ENCODE results near the gene RDX. TPM values are rescaled to one million over a fixed set of nuclear protein-coding genes. Genes with fewer than 3 reads are reported as not detected.

Gene RDX
- total RNA-seq, 1 experiment from 2014 or later: 132 TPM

DNA sequence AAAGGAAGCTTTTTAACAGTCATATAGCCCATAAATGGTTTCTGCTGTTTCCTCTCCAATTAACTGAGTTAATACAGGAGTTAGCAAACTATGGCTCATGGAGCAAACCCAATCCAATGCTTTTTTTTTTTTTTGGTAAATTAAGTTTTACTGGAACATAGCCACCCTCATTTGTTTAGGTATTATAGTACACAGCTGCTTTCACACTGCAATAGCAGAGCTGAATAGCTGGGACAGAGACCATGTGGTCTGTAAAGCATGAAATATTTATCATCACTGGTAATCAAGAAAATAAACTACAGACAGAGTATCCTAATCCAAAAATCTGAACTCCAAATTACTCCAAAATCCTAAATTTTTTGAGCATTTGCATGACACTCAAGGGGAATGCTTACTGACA is 53.7 kb downstream of the RDX start:
- intact Hi-C loops (cut with micrococcal nuclease): no loop called here
- no TSS peak for BruUV-seq (replicated peaks)
- Mint-ChIP-seq H3K4me1 (ENCODE audit: insufficient read depth, unreplicated experiment) (peaks cover 4% of the 10 kb centered on the region), H3K27ac (ENCODE audit: low read depth, unreplicated experiment) (no peak overlapping the region), H3K27me3 (ENCODE audit: insufficient read depth, unreplicated experiment) (no peaks in the 10 kb centered on the region), H3K36me3 (ENCODE audit: insufficient read depth, unreplicated experiment) (peaks cover 58% of the 10 kb centered on the region), H3K4me3 (ENCODE audit: unreplicated experiment) (no peak overlapping the region), H3K9me3 (ENCODE audit: unreplicated experiment) (no peaks in the 10 kb centered on the region)
- ChIA-PET CTCF (interaction anchor here (0.7 kb wide), 1 partner anchor 37 kb away, joined by 4 read pairs; no protein-coding TSS in a partner anchor), POLR2A (interaction anchor here (0.6 to 1.4 kb wide), 4 partner anchors 14 to 1204 kb away, joined by 3 to 4 read pairs (median 4); no protein-coding TSS in a partner anchor)
- DNase-seq (ENCODE audit: unreplicated experiment): no peak
- TF ChIP-seq, protein P1, sequence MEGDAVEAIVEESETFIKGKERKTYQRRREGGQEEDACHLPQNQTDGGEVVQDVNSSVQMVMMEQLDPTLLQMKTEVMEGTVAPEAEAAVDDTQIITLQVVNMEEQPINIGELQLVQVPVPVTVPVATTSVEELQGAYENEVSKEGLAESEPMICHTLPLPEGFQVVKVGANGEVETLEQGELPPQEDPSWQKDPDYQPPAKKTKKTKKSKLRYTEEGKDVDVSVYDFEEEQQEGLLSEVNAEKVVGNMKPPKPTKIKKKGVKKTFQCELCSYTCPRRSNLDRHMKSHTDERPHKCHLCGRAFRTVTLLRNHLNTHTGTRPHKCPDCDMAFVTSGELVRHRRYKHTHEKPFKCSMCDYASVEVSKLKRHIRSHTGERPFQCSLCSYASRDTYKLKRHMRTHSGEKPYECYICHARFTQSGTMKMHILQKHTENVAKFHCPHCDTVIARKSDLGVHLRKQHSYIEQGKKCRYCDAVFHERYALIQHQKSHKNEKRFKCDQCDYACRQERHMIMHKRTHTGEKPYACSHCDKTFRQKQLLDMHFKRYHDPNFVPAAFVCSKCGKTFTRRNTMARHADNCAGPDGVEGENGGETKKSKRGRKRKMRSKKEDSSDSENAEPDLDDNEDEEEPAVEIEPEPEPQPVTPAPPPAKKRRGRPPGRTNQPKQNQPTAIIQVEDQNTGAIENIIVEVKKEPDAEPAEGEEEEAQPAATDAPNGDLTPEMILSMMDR (IDR thresholded peaks at IDR 0.05; ENCODE audit: unreplicated experiment): no peak

DNA sequence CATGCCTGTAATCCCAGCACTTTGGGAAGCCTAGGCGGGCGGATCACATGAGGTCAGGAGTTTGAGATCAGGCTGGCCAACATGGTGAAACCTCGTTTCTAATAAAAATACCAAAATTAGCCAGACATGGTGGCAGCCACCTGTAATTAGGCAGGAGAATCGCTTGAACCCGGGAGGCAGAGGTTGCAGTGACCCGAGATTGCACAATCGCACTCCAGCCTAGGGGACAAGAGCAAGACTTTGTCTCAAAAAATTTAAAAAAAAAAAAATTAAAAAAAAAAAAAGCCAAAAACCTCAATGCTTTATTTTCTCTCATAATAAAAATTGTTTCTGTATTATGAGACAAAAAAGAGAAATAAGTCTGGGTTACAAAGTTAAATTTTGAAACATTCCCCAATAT is 54.2 kb downstream of the RDX start:
- no TSS peak for BruUV-seq (replicated peaks)
- ChIA-PET POLR2A (interaction anchor here (0.6 to 0.8 kb wide), 3 partner anchors 17 to 1205 kb away, joined by 3 to 4 read pairs (median 3); no protein-coding TSS in a partner anchor), CTCF (interaction anchor here (0.7 kb wide), 1 partner anchor 38 kb away, joined by 4 read pairs; no protein-coding TSS in a partner anchor)
- Mint-ChIP-seq H3K36me3 (ENCODE audit: insufficient read depth, unreplicated experiment) (peaks cover 60% of the 10 kb centered on the region), H3K27me3 (ENCODE audit: insufficient read depth, unreplicated experiment) (no peaks in the 10 kb centered on the region), H3K4me3 (ENCODE audit: unreplicated experiment) (no peak overlapping the region), H3K4me1 (ENCODE audit: insufficient read depth, unreplicated experiment) (no peaks in the 10 kb centered on the region), H3K27ac (ENCODE audit: low read depth, unreplicated experiment) (no peak overlapping the region), H3K9me3 (ENCODE audit: unreplicated experiment) (no peaks in the 10 kb centered on the region)
- no peak for DNase-seq (ENCODE audit: unreplicated experiment)
- TF ChIP-seq, protein P1 (IDR thresholded peaks at IDR 0.05; ENCODE audit: unreplicated experiment): no peak
- intact Hi-C loops (cut with micrococcal nuclease): no loop called here

- DNase-seq (ENCODE audit: unreplicated experiment): no peak
- BruUV-seq (replicated peaks): no TSS peak
- H3K36me3 Mint-ChIP-seq (ENCODE audit: insufficient read depth, unreplicated experiment): peaks cover 86% of the 10 kb centered on the region
- H3K27me3 Mint-ChIP-seq (ENCODE audit: insufficient read depth, unreplicated experiment): no peaks in the 10 kb centered on the region
- H3K4me1 Mint-ChIP-seq (ENCODE audit: insufficient read depth, unreplicated experiment): no peaks in the 10 kb centered on the region
- ChIA-PET CTCF (interaction anchor here (0.6 to 1.1 kb wide), 4 partner anchors 14 to 198 kb away, joined by 3 read pairs; no protein-coding TSS in a partner anchor), POLR2A (interaction anchor here (0.7 to 1.1 kb wide), 3 partner anchors 19 to 48 kb away, joined by 3 to 5 read pairs (median 4); no protein-coding TSS in a partner anchor)
- no peak overlapping the region for H3K27ac Mint-ChIP-seq (ENCODE audit: low read depth, unreplicated experiment)
- TF ChIP-seq, protein P1 (IDR thresholded peaks at IDR 0.05; ENCODE audit: unreplicated experiment): no peak
- H3K4me3 Mint-ChIP-seq (ENCODE audit: unreplicated experiment): no peak overlapping the region
- H3K9me3 Mint-ChIP-seq (ENCODE audit: unreplicated experiment): no peaks in the 10 kb centered on the region
- intact Hi-C loops (cut with micrococcal nuclease): no loop called here
Measured at GRCh38 chr11:110235966-110236365, 60.4 kb downstream of the RDX start.

DNA sequence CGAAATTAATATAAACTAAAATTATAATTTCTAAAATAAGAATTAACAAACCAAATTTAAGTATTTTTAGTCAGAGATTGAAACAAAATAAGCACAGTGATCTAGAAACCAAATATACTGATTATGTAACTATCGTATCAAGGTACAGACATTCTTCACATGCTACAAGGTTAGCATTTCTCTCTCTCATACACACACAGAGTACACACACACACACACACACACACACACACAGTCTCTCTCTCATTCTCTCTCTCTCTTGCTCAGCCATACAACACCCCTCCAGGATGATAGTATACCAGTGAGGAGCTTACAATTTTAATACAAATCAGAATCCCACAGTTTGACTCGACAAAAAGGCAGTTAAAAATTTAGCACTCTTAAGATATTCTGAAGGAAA is 66.0 kb downstream of the RDX start:
- no peaks in the 10 kb centered on the region for H3K4me1 Mint-ChIP-seq (ENCODE audit: insufficient read depth, unreplicated experiment)
- BruUV-seq (replicated peaks): no TSS peak
- no peaks in the 10 kb centered on the region for H3K9me3 Mint-ChIP-seq (ENCODE audit: unreplicated experiment)
- H3K27me3 Mint-ChIP-seq (ENCODE audit: insufficient read depth, unreplicated experiment): no peaks in the 10 kb centered on the region
- CTCF ChIA-PET: interaction anchor here (0.6 to 1.4 kb wide), 2 partner anchors 19 to 291 kb away, joined by 3 to 5 read pairs; no protein-coding TSS in a partner anchor
- TF ChIP-seq, protein P1 (IDR thresholded peaks at IDR 0.05; ENCODE audit: unreplicated experiment): no peak
- POLR2A ChIA-PET: interaction anchor here (0.6 kb wide), 1 partner anchor 202 kb away, joined by 3 read pairs; no protein-coding TSS in a partner anchor
- H3K36me3 Mint-ChIP-seq (ENCODE audit: insufficient read depth, unreplicated experiment): peaks cover 58% of the 10 kb centered on the region
- intact Hi-C loops (cut with micrococcal nuclease): no loop called here
- DNase-seq (ENCODE audit: unreplicated experiment): no peak
- no peak overlapping the region for H3K4me3 Mint-ChIP-seq (ENCODE audit: unreplicated experiment)
- no peak overlapping the region for H3K27ac Mint-ChIP-seq (ENCODE audit: low read depth, unreplicated experiment)
